GM18861 (cell line): ENCODE measurements around the gene TMEM132A.

Source experiments
- ATAC-seq: cut with Tn5 transposase; IDR thresholded peaks from one replicate; pipeline ENCODE4 v1.9.1; 2021; ENCODE audit not compliant: unreplicated experiment

TMEM132A gene

GRCh38 chr11:60984149-60984548 is 59.9 kb downstream of the TMEM132A start:
- ATAC-seq: no peak

- no peak for ATAC-seq
These were observed 60.4 kb downstream of the TMEM132A start for GRCh38 chr11:60984636-60985035.

- no peak for ATAC-seq
These were observed 61.2 kb downstream of the TMEM132A start for GRCh38 chr11:60985501-60985900.

GRCh38 chr11:60985991-60986915 is 62.0 kb downstream of the TMEM132A start:
- no peak for ATAC-seq
